Spleen (tissue), 7 donors: ENCODE results near the gene MKX.

ENCODE experiments used
- POLR2AphosphoS5 ChIP-seq, 3 donors: sonication (generic); formaldehyde crosslinking; IDR thresholded peaks; one replicate each; pipeline ENCODE4 v1.5.1; 2017; ENCODE audit warnings: antibody characterized with exemption in 3 of 3
- TF ChIP-seq, protein P1 (sequence below), 11 experiments: fragments of 200-600 bp in 7 of 11; fragments of 450-650 bp in 4 of 11; sonication (generic) in 4 of 11; IDR thresholded peaks in 8 of 11; conservative IDR thresholded peaks in 3 of 11; 1 replicate in 7 of 11; 2 replicates in 4 of 11; pipeline versions ENCODE4 v1.4.0 to v1.8.0; 2016 to 2021; ENCODE audit warnings: antibody characterized with exemption in 11 of 11, inconsistent platforms in 4 of 11, mild to moderate bottlenecking in 1 of 11
- donor health status: DM: no; HTN: no; CAD: no; lungs with moderate emphysema.
- donor health status: DM: no; HTN: no; CAD: no.
- donor health status: DM: no; HTN: no; CAD: no.

DNA sequence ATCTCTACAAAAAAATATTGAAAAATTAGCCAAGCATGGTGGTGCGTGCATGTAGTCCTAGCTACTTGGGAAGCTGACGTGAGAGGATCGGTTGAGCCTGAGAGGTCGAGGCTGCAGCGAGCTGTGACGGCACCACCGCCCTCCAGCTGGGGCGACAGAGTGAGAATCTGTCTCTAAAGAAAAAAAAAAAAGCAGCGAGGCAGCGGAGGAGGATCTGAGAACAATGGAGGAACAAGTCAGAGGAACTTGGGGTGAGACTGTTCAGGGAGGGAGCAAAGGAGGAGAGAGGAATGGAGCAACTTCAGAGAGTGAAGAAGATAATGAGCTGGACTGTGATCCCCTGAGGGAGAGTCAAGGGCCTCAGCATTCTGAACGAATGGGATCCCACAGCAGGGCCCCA is 85.4 kb downstream of the MKX start:
- TF ChIP-seq, protein P1, sequence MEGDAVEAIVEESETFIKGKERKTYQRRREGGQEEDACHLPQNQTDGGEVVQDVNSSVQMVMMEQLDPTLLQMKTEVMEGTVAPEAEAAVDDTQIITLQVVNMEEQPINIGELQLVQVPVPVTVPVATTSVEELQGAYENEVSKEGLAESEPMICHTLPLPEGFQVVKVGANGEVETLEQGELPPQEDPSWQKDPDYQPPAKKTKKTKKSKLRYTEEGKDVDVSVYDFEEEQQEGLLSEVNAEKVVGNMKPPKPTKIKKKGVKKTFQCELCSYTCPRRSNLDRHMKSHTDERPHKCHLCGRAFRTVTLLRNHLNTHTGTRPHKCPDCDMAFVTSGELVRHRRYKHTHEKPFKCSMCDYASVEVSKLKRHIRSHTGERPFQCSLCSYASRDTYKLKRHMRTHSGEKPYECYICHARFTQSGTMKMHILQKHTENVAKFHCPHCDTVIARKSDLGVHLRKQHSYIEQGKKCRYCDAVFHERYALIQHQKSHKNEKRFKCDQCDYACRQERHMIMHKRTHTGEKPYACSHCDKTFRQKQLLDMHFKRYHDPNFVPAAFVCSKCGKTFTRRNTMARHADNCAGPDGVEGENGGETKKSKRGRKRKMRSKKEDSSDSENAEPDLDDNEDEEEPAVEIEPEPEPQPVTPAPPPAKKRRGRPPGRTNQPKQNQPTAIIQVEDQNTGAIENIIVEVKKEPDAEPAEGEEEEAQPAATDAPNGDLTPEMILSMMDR (IDR thresholded peaks at IDR 0.05 in 8 of 11, conservative IDR thresholded peaks at IDR 0.05 in 3 of 11) = no peak
- no peak for TF ChIP-seq POLR2AphosphoS5 (IDR thresholded peaks at IDR 0.05)
